ENCODE results near the gene PHB1. TPM values are rescaled to one million over a fixed set of nuclear protein-coding genes. Genes with fewer than 3 reads are reported as not detected.
"Not testable (repeated sequence)": the region's sequence is repeated elsewhere in the genome, so short reads cannot be mapped to it uniquely, and the experiment has no call there.

The PHB1 gene
- polyA plus RNA-seq, 1 donor = 218 TPM

DNA sequence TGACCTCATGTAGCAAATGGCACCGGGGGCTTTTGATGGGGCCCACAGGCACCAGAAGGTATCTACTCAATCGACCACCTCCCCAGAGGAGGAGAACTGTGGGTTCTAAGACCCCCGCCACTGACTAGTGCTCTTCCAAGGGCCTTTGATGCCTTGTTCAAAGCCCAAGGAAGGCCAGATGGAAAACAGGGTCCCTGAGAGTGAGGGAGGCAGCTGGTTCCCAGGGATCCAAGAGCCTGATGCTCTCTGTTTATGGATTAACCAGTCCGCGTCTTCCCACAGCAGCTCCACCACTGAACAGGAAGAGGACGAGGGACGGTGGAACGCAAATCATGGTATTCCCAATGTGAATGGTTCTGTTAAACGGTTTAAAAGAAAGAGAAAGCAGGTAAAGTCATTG, 7.6 kb downstream of the PHB1 start:
- DNase-seq = no peak

DNA sequence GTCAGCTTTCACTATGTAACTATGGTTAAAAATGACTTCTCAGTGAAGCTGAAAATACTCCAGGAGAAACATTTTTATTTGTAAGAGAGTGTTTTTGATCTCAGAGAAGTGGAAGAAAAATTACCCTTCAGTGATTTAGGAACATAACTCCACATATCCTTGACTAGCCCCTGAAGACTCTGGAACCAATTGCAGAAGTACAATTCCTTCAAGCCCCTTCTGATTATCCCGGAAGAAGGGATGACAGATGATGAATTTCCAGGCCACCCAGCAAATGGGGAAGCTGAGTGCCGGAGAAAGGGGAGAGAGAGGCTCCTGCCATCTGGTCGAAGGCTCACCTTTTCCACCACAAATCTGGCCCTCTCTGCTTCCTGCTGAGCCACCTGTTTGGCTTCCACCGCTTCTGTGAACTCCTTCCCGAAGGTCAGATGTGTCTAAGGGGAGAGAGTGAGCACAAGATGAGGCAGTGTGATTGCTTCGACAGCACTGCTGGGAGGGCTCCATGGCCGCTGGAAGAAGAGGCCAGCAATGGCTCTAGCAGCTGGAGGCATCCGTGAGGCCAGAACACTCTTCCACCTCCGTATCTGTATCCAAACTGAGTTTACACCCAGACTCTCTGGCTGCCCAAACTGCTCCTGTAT, 8.1 kb downstream of the PHB1 start:
- DNase-seq = no peak

DNA sequence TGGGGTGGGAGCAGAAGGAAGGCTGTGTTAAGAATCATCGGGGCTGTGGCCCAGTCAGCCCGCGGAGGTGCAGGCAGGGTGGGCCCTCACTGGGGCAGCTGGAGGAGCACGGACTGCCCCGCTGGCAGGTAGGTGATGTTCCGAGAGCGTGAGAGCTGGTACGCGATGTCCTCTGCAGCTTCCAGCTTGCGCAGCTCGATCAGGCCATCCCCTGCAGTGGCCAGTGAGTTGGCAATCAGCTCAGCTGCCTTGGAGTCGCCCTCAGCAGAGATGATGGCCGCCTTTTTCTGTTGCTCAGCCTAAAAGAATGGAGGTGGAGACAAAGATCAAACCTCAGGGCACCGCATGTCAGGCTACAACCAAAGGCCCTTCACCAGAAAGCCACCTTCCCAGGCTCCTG, 9.8 kb downstream of the PHB1 start:
- no peak for DNase-seq

DNA sequence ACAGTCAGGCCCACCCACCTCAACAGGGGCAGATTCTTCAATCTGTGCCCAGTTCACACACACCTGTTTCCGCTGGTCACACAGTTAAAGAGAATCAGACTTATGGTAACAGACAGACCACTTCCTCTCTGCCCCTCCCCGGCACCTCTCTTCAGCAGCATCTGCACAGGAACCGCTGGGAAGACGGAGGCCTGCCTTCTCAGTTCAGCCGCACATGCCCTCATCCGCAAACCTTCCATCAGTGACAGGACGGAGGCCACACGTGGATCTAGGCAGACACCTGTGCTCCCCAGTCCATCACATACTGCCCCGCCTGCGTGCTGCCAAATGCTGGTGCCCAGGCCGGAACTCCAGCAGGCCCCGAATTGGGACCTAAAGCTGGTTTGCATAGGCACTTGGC, 10.3 kb downstream of the PHB1 start:
- DNase-seq = no peak

DNA sequence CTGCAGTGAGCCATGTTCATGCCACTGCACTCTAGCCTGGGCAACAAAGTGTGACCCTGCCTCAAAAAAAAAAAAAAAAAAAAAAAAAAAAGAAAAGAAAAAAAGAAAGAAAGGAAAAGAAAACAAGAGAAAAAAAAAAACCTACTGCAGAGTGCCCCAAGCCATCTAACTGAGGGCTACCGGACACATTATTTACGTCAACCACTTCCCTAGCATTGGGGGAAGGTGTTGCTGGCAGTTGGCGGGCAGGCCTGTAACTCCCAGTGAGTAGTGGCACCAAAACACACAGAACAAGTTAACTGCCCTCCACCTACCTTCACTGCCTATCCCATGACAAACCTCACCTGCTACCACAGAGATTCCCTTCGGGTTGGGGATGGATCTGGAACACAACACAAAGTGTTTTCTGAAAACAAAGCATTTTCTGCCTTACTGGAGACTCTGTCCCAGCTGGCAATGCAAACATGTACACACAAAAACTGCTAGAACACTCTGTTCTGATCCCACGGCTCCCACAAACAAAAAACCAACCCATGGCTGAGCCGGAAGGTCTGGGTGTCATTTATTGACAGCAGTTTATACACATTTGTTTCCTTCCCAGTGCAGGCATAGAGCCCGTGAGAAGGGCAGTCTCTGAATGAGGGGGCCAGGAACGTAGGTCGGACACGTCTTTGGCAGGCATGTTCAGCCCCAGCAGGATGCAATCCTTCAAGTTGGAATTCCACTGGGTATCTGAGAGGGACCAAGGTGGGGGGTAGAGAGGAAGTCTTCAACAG, 11.0 kb downstream of the PHB1 start:
- DNase-seq = no peak

DNA sequence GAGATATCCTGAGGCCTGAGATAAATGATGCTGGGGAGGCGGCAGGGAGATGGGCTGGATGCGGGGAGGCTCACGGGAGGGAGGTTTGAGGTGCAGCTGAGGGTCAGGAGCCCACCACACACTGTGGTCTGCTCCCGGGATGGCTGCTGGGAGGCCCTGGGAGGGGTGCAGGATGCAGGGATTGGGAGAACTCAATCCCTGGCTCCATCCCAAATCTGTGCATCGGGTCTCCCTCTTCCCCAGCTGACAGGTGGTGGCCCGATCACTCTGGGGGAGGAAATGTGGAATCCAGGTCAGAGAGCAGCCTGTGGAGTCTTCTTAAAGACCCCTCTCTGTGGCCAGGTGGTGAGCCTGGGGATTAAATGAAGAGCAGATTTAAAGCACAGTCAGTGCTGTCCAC, 12.0 kb downstream of the PHB1 start:
- DNase-seq = no peak

DNA sequence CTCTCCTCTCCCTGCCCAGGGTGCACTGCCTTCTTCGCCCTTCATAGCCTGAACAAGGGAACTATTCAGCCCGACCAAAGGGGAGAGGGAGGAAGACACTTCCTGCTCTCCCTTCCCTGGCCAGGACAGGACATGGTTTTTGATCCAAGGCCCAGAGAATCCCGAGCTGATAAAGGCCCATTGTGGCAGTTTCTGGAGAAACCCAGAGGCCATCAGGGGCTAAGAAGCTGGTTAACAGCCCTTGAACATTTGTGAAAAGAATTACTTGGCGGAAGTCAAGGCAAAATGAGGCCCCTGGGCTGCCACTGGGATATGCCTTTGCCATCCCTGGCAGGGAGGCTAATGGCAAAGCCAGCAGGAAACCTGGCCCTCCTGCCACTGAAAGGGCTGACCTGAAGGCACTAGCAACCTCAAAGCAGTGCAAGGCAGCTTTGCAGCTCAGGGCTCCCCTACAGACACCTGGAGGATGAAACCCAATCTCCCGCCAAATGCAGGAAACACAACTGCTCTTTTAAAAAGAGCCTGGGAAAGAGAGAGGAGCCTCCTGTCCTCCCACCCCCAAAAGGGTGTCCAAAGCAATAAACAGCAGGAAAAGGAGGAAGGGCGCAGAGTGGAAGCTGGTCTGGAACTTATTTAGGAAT, 12.6 kb downstream of the PHB1 start:
- no peak for DNase-seq

DNA sequence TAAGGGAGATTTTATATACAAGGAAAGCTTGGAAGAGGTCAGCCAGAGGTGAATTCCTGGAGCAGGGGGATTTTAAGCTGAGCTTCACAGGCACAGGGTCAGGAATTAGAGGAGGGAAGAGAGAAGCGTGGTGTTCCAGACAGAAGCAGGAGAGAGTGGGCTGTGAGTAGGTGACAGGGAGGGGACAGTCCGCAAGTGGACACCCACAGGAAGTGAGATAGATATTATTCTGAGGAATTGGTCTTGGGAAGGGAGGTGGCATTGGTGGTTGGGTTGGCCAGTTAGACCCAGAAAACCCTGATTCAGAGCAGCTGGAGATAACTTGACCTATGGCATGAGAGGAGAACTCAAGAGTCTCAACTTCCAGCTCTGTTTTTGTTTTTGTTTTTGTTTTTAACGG, 14.7 kb downstream of the PHB1 start:
- DNase-seq = no peak

DNA sequence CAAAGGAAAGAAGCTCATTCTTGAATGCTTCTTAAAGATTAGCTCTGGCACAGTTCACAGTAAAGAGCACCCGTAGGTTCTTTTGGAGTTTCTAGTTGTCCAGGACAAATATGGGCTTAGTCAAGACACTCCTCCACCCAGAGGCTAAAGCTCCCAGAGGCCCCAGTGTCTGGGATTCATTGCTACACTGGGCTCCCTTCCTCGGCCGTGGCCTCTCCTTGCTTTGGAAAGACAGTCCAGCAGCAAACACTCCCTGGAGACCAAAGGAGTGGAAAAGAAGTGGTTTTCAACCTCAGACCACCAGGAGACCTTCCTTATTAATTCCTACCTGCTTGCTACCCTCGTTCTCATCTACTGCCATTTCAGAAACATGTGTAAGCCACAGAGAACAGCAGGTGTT, 17.1 kb downstream of the PHB1 start:
- DNase-seq = no peak

DNA sequence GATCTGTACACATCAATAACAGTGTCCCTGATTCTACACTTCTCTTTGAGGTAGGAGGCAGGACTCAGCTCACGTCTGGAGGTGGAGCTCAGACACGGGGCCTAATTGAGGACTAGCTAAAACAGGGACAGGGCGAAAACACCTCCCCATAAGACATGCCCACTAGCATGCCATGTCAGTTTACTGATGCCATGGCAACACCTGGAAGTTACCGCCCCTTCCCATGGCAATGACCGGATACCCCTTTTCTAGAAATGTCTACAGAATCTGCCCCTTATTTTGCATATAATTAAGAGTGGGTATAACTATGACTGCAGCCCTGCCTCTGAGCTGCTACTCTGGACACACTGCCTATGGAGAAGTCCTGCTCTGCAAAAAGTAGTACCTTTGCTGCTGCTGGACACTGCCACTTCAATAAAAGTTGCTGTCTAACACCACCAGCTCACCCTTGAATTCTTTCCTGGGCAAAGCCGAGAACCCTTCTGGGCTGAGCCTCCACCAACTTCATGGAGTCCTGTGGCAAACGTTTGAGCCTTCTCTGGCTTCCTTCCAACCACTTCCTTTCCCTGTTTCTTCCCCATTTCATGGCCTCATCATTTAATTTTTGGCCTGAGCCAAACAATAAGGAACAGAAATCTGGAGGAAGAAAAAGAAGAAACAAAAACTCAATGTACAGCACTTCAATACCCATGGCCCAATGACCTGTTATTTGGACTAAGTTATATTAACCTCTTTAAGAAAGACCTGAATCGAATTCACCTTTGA, 21.0 kb downstream of the PHB1 start:
- DNase-seq = no peak

DNA sequence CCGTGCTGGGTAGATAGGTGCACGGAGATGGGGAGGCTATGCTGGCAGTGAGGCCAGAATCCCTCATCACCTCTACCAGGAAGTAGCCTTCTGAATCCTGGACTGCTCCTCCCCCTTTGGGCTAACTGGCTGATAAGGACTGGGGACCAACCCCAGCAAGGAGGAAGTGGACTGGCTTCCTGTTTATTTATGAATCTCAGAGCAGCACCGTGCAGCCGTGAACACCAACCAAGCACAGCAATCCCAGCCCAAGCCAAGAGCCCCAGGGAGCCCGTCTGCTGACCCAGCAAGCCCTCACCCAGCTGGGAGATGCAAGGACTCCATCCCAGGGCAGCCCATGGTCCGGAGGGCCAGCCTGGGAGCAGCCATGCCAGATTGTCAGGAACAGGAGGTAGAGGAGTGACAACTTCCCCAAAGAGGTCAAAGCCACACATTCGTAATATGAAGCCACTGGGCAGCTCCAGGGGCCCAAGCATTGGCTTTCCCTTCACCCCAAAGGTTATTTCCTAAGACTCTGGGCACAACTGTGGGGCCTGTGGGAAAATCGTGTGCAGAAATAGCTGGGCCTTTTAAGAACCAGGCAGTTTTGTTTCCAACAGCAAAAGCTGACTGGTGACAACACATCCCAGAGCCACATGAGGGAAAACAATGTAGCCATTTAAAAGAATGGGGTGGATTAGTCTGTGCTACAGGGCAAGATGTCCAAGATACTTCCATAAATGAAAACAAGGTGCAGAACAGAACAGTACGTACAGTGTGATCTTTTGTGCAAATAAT, 23.9 kb downstream of the PHB1 start:
- no peak for DNase-seq

DNA sequence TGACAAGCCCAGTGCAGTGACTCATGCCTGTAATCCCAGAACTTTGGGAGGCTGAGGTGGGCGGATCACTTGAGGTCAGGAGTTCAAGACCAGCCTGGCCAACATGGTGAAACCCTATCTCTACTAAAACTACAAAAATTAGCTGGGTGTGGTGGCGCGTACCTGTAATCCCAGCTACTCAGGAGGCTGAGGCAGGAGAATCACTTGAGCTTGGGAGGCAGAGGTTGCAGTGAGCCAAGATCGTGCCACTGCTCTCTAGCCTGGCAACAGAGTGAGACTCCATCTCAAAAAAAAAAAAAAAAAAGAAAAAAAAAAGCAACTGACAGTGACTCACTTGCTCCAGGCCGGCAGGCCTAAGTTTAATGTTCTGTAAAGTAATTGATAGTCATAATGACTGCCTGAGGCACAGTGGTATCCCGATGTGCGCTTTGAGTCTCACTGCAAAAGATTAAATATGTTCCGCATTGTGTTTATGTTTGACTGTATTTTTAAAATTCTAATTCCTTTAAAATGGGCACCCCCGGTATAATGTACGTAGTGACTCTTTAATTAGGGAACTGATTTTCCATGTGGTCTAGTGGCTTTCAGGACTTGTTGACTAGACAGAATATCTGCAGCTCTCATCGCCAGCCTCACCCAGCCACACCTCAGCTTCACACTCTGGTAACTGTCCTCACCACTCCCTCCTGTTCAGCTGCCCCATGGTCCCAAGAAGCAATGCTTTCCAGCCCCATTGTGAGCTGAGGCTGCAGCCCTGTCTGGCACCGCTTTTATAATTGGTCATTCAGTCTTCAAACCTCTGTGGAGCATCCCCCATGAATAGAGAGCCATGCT, 25.0 kb downstream of the PHB1 start:
- DNase-seq = not testable (repeated sequence)

DNA sequence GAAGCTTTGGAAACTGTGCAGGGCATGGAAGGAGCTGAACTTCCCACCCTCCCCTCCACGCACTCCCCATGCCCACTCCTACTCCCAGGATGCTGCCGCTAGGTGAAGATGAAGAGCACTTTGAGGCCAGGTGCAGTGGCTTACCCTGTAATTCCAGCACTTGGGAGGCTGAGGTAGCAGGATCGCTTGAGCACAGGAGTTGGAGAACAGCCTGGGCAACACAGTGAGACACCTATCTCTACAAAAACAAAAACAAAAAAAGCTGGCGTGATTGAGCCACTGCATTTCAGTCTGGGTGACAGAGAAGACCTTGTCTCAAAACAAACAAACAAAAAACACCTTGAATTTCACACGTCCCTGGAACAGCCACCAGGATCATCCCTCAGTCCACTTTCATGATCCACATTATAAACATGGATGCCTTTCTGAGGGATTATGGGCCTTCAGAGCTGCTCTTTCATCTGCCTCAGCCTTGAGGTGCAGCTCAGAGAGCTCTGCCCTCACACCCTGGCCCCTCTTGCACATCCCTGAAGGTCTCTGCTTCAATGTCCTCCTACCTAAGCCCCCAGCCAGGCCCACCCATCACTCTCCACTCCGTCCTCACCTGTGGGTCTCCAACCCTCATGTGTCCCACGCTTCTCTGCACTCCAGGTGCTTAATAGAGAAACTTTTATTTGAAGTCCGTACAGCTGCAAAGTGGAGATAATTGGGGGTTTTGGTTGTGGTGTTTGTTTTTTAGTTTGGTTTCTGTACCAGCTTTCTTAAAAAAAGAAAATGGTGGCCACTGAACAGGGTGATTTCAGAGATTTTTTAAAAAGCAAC, 25.8 kb downstream of the PHB1 start:
- no peak for DNase-seq

DNA sequence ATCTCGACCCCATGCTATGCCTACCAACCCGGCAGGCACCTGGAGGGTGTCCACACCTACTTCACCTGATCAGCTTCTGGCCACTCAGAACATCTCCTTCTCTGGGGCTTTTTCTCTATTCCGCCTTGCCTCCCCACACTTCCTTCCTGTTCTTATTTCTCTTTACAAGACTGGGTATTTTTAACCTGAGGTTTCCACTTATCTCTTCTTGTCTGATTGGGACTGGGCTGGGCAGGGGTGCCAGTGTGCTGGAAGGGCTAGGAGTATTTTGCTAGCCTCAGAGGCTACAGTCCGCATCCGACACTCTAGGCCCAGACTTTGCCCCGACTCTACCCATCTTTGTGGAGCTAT, 26.4 kb downstream of the PHB1 start:
- DNase-seq = no peak

DNA sequence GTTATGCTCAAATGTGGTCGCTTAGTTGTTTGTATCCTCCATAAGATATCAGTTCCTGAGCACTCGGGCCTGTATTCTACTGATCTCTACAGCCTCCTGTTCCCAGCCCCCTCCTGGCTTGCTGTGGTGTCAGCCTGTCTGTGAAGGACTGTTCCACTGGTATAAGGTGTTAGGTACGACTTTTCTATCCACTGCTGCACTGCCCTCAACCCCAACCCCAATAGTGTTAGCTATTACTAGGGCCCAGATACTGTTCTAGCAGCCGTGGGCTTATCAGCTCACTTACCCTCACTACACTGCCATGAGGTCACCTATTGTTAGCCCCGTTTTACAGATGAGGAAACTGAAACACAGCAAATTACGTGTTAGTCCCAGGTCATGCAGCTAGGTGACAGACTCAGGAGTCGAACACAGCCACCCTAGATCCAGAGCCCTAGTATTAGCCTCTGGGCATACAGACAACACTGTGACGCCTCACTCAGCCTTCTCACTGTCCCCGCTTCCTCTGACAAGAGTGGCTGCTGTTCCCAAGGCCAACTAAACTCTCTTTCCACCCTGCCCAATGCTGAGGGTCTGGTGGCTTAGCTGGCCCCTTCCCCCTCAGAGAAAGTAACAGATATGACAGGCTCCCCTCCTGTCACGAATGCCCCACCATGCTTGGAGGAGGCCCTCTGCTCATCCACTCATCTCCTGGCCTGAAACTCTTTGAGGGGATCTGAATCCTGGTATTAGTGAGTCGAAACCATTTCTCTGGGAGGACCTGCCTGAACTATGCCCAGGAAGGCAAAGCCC, 27.0 kb downstream of the PHB1 start:
- no peak for DNase-seq

DNA sequence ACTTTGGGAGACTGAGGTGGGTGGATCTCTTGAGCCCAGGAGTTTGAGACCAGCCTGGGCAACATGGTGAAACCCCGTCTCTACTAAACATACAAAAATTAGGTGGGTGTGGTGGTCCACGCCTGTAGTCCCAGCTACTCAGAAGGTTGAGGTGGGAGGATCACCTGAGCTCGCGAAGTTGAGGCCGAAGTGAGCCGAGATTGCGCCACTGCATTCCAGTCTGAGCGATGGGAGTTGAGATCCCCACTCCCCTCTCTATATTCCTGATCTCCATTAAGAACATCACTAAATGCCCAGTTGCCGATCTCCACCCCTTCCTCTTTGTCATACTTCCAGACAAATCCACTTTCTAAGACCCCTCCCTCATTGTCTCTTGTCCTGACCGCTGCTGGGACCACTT, 28.3 kb downstream of the PHB1 start:
- DNase-seq = no peak

DNA sequence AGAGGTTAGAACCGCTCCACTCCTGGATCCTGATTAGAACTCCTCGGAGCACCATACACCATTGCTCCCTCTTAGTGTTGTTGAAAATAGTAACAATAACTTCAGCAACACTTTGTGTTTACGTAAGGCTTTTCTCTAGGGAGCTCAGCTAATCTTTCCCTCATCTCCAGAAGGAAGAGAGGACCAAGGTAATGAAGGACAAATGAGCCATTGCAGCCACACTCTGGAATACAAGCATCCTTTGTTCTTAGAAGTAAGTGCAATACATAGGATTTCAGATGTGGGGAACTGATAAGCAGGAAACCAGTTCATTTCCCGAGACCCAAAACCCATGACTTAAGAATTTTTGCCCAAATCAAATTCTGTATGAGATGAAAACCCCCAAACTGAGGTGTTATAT, 29.7 kb downstream of the PHB1 start:
- no peak for DNase-seq

DNA sequence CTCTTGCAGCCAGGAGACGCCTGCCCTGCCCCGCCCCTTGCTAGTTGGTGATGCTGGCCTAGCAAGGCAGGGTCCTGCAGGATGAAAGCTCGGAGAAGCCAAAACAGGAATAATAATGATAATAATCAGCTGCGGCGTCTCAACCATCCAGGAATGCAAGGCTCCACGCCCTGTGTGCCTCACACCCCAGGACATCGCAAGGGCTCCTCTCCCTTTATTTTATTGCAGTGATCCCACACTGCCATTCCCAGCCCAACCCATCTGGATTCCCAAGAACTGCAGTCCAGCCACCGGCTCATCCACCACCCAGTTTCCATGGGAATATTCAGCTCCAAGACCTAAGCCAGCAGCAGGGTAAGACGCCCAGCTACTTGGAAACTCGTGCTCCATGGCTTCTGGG, 31.6 kb downstream of the PHB1 start:
- DNase-seq = no peak

DNA sequence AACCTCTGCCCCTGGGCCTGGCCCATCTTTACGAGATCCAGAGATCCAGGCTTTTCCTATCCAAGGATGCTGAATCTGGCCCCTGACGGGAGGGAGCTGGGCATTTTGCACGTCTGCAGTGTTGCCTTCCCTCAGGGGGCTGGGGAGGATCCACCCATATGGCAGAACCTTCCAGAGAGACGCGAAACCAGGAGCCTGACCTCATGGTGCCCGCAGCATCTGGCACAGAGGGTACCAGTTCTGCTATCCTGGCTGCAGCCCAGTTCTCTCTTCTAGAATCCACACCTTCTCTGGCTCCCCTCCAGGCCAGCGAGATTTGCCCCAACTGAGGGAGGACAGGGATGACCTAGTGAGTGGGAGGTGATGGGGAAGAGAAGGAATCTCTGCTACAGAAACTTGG, 32.1 kb downstream of the PHB1 start:
- DNase-seq = no peak

Measured in left kidney (tissue), 2 donors.